Psoas muscle (tissue), 8 donors: ENCODE measurements around the gene MAG. TPM values are rescaled to one million over a fixed set of nuclear protein-coding genes. Genes with fewer than 3 reads are reported as not detected.

ENCODE experiments used
- ATAC-seq, 4 donors: fragments of 200-7000 bp; cut with Tn5 transposase; one replicate each; pipeline ENCODE4 v1.9.1; 2020; ENCODE audit warnings: moderate library complexity in 3 of 4, mild to moderate bottlenecking in 2 of 4
- DNase-seq, 2 donors: peaks; one replicate each; pipeline ENCODE4 v3.0.0-alpha.2; 2020
- H3K27ac ChIP-seq: fragments of 200-600 bp; one replicate; pipeline ENCODE4 v1.8.0; 2022
- H3K27me3 ChIP-seq, 3 donors: fragments of 200-600 bp in 1 of 3; one replicate each; pipeline versions ENCODE4 v1.6.1 to v1.8.0; 2013 to 2022; ENCODE audit warnings: low read length in 2 of 3, mild to moderate bottlenecking in 2 of 3, moderate library complexity in 1 of 3; ENCODE audit not compliant: insufficient read depth in 3 of 3
- H3K36me3 ChIP-seq, 2 donors: fragments of 200-600 bp in 1 of 2; one replicate each; pipeline versions ENCODE4 v1.6.1 to v1.8.0; 2013 to 2022; ENCODE audit warnings: low read depth in 1 of 2, mild to moderate bottlenecking in 1 of 2, moderate library complexity in 1 of 2; ENCODE audit not compliant: insufficient read depth in 1 of 2
- H3K4me1 ChIP-seq: fragments of 200-600 bp; one replicate; pipeline ENCODE4 v1.8.0; 2022
- H3K4me3 ChIP-seq: fragments of 200-600 bp; one replicate; pipeline ENCODE4 v1.8.0; 2022; ENCODE audit warnings: mild to moderate bottlenecking
- H3K9me3 ChIP-seq: fragments of 200-600 bp; one replicate; pipeline ENCODE4 v1.8.0; 2022
- CTCF ChIP-seq: fragments of 200-600 bp; IDR thresholded peaks from one replicate; pipeline ENCODE4 v1.8.0; 2022; ENCODE audit warnings: antibody characterized with exemption
- WGBS, 3 donors: extraction: QIAGEN DNeasy Blood & Tissue Kit; methylation state at CpG; one replicate each; pipeline versions ENCODE4 v1.1.6 to v1.1.7; 2013; 5-methylcytosine and 5-hydroxymethylcytosine counted together
- intact Hi-C, 2 donors: fragments of 100-400 bp; cut with DNase I; formaldehyde crosslinking; loops; one replicate each; pipeline versions ENCODE4 v1.11.0 to v1.14.2; 2022
- polyA plus RNA-seq, 3 donors: library from polyadenylated mRNA; stranded (reverse); fragments of 200-250 nt; gene quantifications; one replicate each; pipeline ENCODE4 v1.2.3, GENCODE V29; 2013
- total RNA-seq, 4 donors: library from RNA; stranded (reverse); fragmentation: NEBNext Ultra II Directional in 2 of 4; extraction: Animal tissue kit (Norgen Biotek cat#: 25700) in 2 of 4; gene quantifications; one replicate each; pipeline versions ENCODE4 v1.2.1 to v1.2.4, GENCODE V29; 2021 to 2023
- donor health status: healthy with polysubstance abuse.
- donor health status: DM: no; HTN: no; CAD: no; lungs with moderate emphysema.
- donor health status: Bipolar disorder and iron deficiency.
- donor health status: healthy.
- donor health status: DM: yes; HTN: yes; CAD: no.
- donor health status: DM: no; HTN: no; CAD: no.
- donor health status: DM: no; HTN: no; CAD: no.
- donor health status: DM: yes; HTN: yes; CAD: no.

Gene MAG
- total and polyA plus RNA-seq, 7 donors = 0.05 to 0.30 (median 0.11) TPM; not detected in 4

GRCh38 chr19:35352448-35353304, 60.7 kb downstream of the MAG start:
- DNase-seq = peak in 1 of 2 donors; percentile 46
- 29 to 31% (median 29%) methylated on average over 30 to 32 of the region's 32 CpGs for WGBS, 3 donors
- H3K4me1 ChIP-seq = no peaks in the 10 kb centered on the region
- ATAC-seq = peak in 2 of 4 donors; percentile 34 to 63
- peak; percentile 55 for TF ChIP-seq CTCF
- intact Hi-C loops = loop anchor here (2.0 to 10.0 kb wide), 3 partner anchors 112 to 142 kb away; partner anchors contain the start of gene KRTDAP (in 1 of the 2)
- no peaks in the 10 kb centered on the region for H3K9me3 ChIP-seq
- no peaks in the 10 kb centered on the region for H3K36me3 ChIP-seq
- no peak overlapping the region for H3K27ac ChIP-seq
- H3K4me3 ChIP-seq = no peak overlapping the region
- peaks cover 0 to 53% (median 6%) of the 10 kb centered on the region in 3 donors for H3K27me3 ChIP-seq

GRCh38 chr19:35353635-35354034, 61.7 kb downstream of the MAG start:
- no peak for TF ChIP-seq CTCF
- no peak for DNase-seq

GRCh38 chr19:35354898-35355297, 62.9 kb downstream of the MAG start:
- DNase-seq (no peak), ATAC-seq (no peak)
- H3K4me3 ChIP-seq = no peak overlapping the region
- peaks cover 0 to 48% (median 2%) of the 10 kb centered on the region in 3 donors for H3K27me3 ChIP-seq
- intact Hi-C loops = loop anchor here (10.0 kb wide), 2 partner anchors 110 to 140 kb away; partner anchors contain the start of gene KRTDAP (in 1 of the 2)
- H3K36me3 ChIP-seq = no peaks in the 10 kb centered on the region
- TF ChIP-seq CTCF = no peak
- 79 to 83% (median 82%) methylated on average over 8 of the region's 8 CpGs for WGBS, 3 donors
- H3K9me3 ChIP-seq = no peaks in the 10 kb centered on the region
- no peaks in the 10 kb centered on the region for H3K4me1 ChIP-seq
- no peak overlapping the region for H3K27ac ChIP-seq

More at GRCh38 chr19:35353635-35354034, 61.7 kb downstream of the MAG start:
- H3K27me3 ChIP-seq = peaks cover 0 to 54% (median 6%) of the 10 kb centered on the region in 3 donors
- H3K4me1 ChIP-seq = no peaks in the 10 kb centered on the region
- no peak for ATAC-seq
- intact Hi-C loops = loop anchor here (2.0 to 10.0 kb wide), 3 partner anchors 111 to 141 kb away; partner anchors contain the start of gene KRTDAP (in 1 of the 2)
- 75 to 78% (median 76%) methylated on average over 9 of the region's 9 CpGs for WGBS, 3 donors
- H3K36me3 ChIP-seq = no peaks in the 10 kb centered on the region
- no peaks in the 10 kb centered on the region for H3K9me3 ChIP-seq
- no peak overlapping the region for H3K27ac ChIP-seq
- no peak overlapping the region for H3K4me3 ChIP-seq

GRCh38 chr19:35355791-35356460, 64.0 kb downstream of the MAG start:
- H3K9me3 ChIP-seq = no peaks in the 10 kb centered on the region
- intact Hi-C loops = loop anchor here (10.0 kb wide), 2 partner anchors 109 to 139 kb away; partner anchors contain the start of gene KRTDAP (in 1 of the 2)
- no peak for TF ChIP-seq CTCF
- DNase-seq (no peak), ATAC-seq (no peak)
- WGBS, 3 donors = 32 to 37% (median 35%) methylated on average over 6 of the region's 6 CpGs
- H3K27me3 ChIP-seq = peaks cover 0 to 41% (median 2%) of the 10 kb centered on the region in 3 donors
- H3K4me3 ChIP-seq = no peak overlapping the region
- H3K27ac ChIP-seq = no peak overlapping the region
- H3K36me3 ChIP-seq = no peaks in the 10 kb centered on the region
- H3K4me1 ChIP-seq = no peaks in the 10 kb centered on the region
